ENCODE measurements around the gene SIGLEC15. TPM values are rescaled to one million over a fixed set of nuclear protein-coding genes. Genes with fewer than 3 reads are reported as not detected.

The SIGLEC15 gene
- total and polyA plus RNA-seq, 10 of the 15 experiments (the other 5 are each of a cell fraction or from before 2014, with no cell fraction given) = 0.09 to 0.45 TPM; not detected in 8

DNA sequence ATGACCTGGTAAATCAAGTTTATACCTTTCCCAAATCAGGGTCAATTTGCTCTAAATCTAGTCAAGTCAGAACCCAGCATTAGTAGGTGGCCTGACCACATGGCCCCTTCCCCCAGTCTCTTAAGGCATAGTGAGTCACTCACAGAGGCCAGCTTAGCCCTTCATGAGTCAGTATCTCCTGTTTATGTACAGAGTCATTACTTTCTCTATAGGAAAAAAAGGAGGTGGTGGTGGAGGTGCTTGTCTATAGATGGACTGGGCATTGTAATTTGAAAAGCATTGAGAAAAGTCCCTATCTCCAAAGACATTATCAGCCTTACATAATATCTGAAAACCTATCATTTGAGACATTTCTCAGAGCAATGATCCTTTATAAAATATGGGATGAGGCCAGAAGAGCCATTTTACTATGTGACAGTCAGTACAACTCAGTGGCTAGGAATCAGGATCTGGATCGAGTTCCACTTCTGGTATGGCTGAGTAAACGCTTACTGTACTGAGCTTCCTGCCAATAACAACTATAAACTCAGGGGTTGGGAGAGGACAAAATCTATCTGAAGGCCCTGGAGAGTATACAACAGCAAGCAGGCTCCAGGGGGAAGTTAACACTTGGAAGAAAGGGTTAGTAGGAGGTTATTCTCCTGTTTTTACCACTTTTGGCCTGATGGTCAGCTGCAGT, 22.5 kb upstream of the SIGLEC15 start (continued):
- TF ChIP-seq, protein P1, sequence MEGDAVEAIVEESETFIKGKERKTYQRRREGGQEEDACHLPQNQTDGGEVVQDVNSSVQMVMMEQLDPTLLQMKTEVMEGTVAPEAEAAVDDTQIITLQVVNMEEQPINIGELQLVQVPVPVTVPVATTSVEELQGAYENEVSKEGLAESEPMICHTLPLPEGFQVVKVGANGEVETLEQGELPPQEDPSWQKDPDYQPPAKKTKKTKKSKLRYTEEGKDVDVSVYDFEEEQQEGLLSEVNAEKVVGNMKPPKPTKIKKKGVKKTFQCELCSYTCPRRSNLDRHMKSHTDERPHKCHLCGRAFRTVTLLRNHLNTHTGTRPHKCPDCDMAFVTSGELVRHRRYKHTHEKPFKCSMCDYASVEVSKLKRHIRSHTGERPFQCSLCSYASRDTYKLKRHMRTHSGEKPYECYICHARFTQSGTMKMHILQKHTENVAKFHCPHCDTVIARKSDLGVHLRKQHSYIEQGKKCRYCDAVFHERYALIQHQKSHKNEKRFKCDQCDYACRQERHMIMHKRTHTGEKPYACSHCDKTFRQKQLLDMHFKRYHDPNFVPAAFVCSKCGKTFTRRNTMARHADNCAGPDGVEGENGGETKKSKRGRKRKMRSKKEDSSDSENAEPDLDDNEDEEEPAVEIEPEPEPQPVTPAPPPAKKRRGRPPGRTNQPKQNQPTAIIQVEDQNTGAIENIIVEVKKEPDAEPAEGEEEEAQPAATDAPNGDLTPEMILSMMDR (IDR thresholded peaks at IDR 0.05 in 2 of 3, conservative IDR thresholded peaks at IDR 0.05 in 1 of 3; ENCODE audit: control insufficient read depth in 2 of 3, extremely low read depth in 1 of 3, insufficient read depth in 1 of 3, low read depth in 3 of 3, low read length in 3 of 3) = no peak

DNA sequence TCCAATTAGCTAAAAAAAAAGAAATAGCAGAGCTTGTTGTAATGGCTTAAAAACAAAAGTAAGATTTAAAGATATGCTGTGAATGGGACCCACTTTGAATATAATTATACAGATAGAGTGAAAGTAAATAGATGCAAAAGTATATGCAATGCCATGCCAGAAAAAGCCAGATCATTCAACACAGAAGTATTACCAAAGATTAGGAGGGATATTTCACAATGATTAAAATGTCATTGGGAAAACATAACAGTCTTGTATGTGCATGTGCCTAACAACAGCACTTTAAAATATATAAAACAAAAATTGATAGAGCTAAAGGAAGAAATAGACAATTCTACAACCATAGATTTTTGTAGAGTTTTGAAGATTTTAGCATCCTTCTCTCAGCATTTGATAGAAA, 19.9 kb upstream of the SIGLEC15 start:
- Histone ChIP-seq H3K9ac (ENCODE audit: control insufficient read depth, insufficient read depth, low read length) (no peak overlapping the region), H4K20me1 (ENCODE audit: control insufficient read depth, insufficient read depth) (no peaks in the 10 kb centered on the region), H3K36me3 (ENCODE audit: control insufficient read depth in 2 of 2, insufficient read depth in 2 of 2, low read length in 1 of 2) (no peaks in the 10 kb centered on the region), H3K4me3 (no peak overlapping the region), H3K79me2 (ENCODE audit: control insufficient read depth, insufficient read depth, low read length) (no peaks in the 10 kb centered on the region), H3K4me1 (ENCODE audit: control insufficient read depth, insufficient read depth, low read length) (no peaks in the 10 kb centered on the region), H3K27ac (ENCODE audit: control insufficient read depth, insufficient read depth) (no peak overlapping the region), H3K4me2 (ENCODE audit: control insufficient read depth, insufficient read depth) (no peak overlapping the region), H3K9me3 (replicated peaks; ENCODE audit: control insufficient read depth, insufficient read depth, low read length) (peaks cover 4% of the 10 kb centered on the region; the same call in 2 of the 3 replicates), H2AFZ (ENCODE audit: control insufficient read depth, low read depth, low read length) (no peak overlapping the region), H3K27me3 (replicated peaks in 1 of 2; ENCODE audit: control insufficient read depth in 2 of 2, insufficient read depth in 2 of 2, low read length in 1 of 2) (no peaks in the 10 kb centered on the region)
- in situ Hi-C loops (cut with MboI) (no loop called here), intact Hi-C loops (cut with micrococcal nuclease; ENCODE audit: unreplicated experiment) (no loop called here)
- RAD21 ChIA-PET (ENCODE audit: unreplicated experiment) = interaction anchor here (0.5 to 1.5 kb wide), 3 partner anchors 80 to 123 kb away, joined by 3 to 4 read pairs (median 3); no protein-coding TSS in a partner anchor
- CTCF ChIA-PET = interaction anchor here (0.7 to 3.9 kb wide), 5 partner anchors 74 to 178 kb away, joined by 3 to 23 read pairs (median 5); partner anchors contain the start of gene SLC14A1
- POLR2A ChIA-PET = interaction anchor here (0.7 kb wide), 1 partner anchor 1345 kb away, joined by 3 read pairs; the partner anchor contains the start of gene HDHD2
- SMC1A ChIA-PET (ENCODE audit: uncharacterized antibody, unreplicated experiment) = interaction anchor here (0.9 to 1.3 kb wide), 5 partner anchors 11 to 139 kb away, joined by 3 to 4 read pairs (median 4); no protein-coding TSS in a partner anchor
- BruUV-seq (replicated peaks) = no TSS peak
- FAIRE-seq = no peak
- no peak for ATAC-seq
- DNase-seq (ENCODE audit: low read depth, low spot score) = no peak
- TF ChIP-seq, protein P2, sequence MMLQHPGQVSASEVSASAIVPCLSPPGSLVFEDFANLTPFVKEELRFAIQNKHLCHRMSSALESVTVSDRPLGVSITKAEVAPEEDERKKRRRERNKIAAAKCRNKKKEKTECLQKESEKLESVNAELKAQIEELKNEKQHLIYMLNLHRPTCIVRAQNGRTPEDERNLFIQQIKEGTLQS (IDR thresholded peaks at IDR 0.05; ENCODE audit: borderline replicate concordance, extremely low read depth, low read depth, low read length) = no peak
- no peak for TF ChIP-seq CREB1 (IDR thresholded peaks at IDR 0.05; ENCODE audit: low read depth)
- TF ChIP-seq NR2C2 (IDR thresholded peaks at IDR 0.05; ENCODE audit: borderline replicate concordance, control insufficient read depth, insufficient read length, low read depth) = no peak
- TF ChIP-seq, protein P3, sequence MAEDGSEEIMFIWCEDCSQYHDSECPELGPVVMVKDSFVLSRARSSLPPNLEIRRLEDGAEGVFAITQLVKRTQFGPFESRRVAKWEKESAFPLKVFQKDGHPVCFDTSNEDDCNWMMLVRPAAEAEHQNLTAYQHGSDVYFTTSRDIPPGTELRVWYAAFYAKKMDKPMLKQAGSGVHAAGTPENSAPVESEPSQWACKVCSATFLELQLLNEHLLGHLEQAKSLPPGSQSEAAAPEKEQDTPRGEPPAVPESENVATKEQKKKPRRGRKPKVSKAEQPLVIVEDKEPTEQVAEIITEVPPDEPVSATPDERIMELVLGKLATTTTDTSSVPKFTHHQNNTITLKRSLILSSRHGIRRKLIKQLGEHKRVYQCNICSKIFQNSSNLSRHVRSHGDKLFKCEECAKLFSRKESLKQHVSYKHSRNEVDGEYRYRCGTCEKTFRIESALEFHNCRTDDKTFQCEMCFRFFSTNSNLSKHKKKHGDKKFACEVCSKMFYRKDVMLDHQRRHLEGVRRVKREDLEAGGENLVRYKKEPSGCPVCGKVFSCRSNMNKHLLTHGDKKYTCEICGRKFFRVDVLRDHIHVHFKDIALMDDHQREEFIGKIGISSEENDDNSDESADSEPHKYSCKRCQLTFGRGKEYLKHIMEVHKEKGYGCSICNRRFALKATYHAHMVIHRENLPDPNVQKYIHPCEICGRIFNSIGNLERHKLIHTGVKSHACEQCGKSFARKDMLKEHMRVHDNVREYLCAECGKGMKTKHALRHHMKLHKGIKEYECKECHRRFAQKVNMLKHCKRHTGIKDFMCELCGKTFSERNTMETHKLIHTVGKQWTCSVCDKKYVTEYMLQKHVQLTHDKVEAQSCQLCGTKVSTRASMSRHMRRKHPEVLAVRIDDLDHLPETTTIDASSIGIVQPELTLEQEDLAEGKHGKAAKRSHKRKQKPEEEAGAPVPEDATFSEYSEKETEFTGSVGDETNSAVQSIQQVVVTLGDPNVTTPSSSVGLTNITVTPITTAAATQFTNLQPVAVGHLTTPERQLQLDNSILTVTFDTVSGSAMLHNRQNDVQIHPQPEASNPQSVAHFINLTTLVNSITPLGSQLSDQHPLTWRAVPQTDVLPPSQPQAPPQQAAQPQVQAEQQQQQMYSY (CRISPR knock-in tag; IDR thresholded peaks at IDR 0.05) = no peak
- TF ChIP-seq, protein P1 (IDR thresholded peaks at IDR 0.05 in 2 of 3, conservative IDR thresholded peaks at IDR 0.05 in 1 of 3; ENCODE audit: control insufficient read depth in 2 of 3, extremely low read depth in 1 of 3, insufficient read depth in 1 of 3, low read depth in 3 of 3, low read length in 3 of 3) = no peak
- no peak for TF ChIP-seq TCF3 (IDR thresholded peaks at IDR 0.05; ENCODE audit: borderline replicate concordance, insufficient read depth, low read depth, low read length)
- TF ChIP-seq, protein P4, sequence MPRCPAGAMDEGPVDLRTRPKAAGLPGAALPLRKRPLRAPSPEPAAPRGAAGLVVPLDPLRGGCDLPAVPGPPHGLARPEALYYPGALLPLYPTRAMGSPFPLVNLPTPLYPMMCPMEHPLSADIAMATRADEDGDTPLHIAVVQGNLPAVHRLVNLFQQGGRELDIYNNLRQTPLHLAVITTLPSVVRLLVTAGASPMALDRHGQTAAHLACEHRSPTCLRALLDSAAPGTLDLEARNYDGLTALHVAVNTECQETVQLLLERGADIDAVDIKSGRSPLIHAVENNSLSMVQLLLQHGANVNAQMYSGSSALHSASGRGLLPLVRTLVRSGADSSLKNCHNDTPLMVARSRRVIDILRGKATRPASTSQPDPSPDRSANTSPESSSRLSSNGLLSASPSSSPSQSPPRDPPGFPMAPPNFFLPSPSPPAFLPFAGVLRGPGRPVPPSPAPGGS (IDR thresholded peaks at IDR 0.05; ENCODE audit: borderline replicate concordance, insufficient read depth, low read depth, low read length, poor library complexity, severe bottlenecking) = no peak
- no peak for TF ChIP-seq SUZ12 (IDR thresholded peaks at IDR 0.05; ENCODE audit: unreplicated experiment)
- no peak for TF ChIP-seq RUNX3 (IDR thresholded peaks at IDR 0.05; ENCODE audit: low read length)

Data from GM12878 (cell line).